Cardiac fibroblast (primary cell): ENCODE measurements around the gene LRRC26.
"Not testable (repeated sequence)": the region's sequence is repeated elsewhere in the genome, so short reads cannot be mapped to it uniquely, and the experiment has no call there.

ENCODE experiments used
- DNase-seq, 2 donors: peaks; one replicate each; pipeline versions ENCODE4 v3.0.0 to v3.0.0-alpha.2; 2010; ENCODE audit warnings: low read depth in 2 of 2
- H3K4me3 ChIP-seq, 2 donors: replicated peaks in 1 of 2; 1 replicate in 1 of 2; 2 replicates in 1 of 2; pipeline ENCODE4 v1.5.1; 2011; ENCODE audit warnings: low read depth in 2 of 2, low read length in 2 of 2, mild to moderate bottlenecking in 2 of 2, moderate library complexity in 1 of 2
- TF ChIP-seq, protein P1 (sequence below): IDR thresholded peaks from one replicate; pipeline ENCODE4 v1.5.1; 2011; ENCODE audit warnings: low read depth, mild to moderate bottlenecking, low read length, inconsistent platforms

Gene LRRC26

DNA sequence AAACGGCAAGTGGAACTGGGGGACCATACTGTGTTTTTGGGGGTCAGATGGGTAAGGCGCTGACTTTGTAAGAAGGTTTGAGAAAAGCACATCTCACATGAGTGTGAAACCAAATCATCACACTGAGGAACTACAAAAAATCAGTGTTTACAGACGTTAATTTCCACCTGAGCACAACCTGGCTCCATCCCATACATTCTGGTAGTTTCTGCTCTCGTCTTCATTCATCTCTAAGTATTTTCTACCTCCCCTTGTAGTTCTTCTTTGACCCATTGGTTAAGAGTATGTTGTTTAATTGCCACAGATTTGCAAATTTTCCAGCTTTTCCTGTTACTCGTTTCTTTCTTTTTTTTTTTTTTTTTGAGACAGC is 46.4 kb downstream of the LRRC26 start:
- DNase-seq, result no peak
- TF ChIP-seq, protein P1, sequence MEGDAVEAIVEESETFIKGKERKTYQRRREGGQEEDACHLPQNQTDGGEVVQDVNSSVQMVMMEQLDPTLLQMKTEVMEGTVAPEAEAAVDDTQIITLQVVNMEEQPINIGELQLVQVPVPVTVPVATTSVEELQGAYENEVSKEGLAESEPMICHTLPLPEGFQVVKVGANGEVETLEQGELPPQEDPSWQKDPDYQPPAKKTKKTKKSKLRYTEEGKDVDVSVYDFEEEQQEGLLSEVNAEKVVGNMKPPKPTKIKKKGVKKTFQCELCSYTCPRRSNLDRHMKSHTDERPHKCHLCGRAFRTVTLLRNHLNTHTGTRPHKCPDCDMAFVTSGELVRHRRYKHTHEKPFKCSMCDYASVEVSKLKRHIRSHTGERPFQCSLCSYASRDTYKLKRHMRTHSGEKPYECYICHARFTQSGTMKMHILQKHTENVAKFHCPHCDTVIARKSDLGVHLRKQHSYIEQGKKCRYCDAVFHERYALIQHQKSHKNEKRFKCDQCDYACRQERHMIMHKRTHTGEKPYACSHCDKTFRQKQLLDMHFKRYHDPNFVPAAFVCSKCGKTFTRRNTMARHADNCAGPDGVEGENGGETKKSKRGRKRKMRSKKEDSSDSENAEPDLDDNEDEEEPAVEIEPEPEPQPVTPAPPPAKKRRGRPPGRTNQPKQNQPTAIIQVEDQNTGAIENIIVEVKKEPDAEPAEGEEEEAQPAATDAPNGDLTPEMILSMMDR, result no peak

DNA sequence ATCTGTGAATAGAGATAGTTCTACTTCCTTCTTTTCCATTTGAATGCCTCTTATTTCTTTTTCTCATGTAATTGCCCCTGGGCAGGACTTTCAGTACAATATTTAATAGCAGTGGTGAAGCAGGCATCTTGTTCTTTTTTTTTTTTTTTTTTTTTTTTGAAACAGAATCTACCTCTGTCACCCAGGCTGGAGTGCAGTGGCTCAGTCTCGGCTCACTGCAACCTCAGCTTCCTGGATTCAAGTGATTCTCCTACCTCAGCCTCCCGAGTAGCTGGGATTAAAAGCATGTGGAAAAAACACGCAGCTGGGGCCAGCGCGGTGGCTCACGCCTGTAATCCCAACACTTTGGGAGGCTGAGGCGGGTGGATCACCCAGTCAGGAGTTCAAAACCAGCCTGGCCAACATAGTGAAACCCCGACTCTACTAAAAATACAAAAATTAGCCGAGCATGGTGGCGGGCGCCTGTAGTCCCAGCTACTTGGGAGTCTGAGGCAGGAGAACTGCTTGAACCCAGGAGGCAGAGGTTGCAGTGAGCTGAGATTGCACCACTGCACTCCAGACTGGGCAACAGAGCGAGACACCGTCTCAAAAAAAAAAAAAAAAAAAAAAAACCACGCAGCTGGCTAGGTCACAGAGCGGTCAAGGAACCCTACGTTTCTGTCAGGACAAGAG is 46.9 kb downstream of the LRRC26 start:
- H3K4me3 ChIP-seq, DNase-seq: not testable (repeated sequence)

More for the DNA sequence above, 46.4 kb downstream of the LRRC26 start:
- no peak overlapping the region for H3K4me3 ChIP-seq

DNA sequence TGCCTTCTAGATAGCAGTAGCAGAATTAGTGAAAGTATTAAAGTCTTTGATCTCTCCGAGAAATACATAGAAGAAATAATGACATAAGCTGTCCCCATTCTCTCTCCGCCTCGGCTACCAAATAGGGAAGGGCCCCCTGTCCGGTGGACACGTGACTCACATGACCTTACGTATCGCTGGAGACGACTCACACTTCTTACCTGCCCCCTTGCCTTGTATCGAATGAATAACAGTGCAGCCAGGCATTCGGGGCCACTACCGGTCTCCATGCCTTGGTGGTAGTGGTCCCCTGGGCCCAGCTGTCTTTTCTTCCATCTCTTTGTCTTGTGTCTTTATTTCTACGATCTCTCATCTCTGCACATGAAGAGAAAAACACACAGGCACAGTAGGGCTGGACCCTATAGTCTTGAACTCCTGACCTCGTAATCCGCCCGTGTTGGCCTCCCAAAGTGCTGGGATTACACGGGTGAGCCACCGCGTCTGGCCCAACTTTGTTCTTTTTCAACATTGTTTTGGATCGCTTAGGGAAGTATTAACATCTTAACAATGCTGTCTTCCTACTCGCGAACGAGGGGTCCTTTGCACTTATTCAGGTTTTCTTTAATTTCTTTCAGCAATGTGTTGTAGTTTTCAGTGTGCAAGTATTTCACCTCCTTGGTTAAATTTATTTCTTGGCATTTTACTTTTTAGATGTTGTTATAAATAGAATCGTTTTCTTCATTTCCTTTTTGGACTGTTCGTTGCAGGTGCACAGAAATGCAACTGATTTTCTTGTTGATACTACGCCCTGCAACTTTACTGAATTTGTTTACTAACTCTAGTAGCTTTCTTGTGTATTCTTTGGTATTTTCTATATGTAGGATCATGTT is 47.7 kb downstream of the LRRC26 start:
- H3K4me3 ChIP-seq, result not testable (repeated sequence)

More for the DNA sequence above, 47.7 kb downstream of the LRRC26 start:
- DNase-seq, result not testable (repeated sequence)
